Activated CD4-positive, alpha-beta T cell treated with anti-CD3 and anti-CD28 coated beads, Interleukin-2, amount 10 ng/mL, durations not matched to agents 7 days and 5 days (primary cell): Measurements from ENCODE around the gene TTLL9. TPM values are rescaled to one million over a fixed set of nuclear protein-coding genes. Genes with fewer than 3 reads are reported as not detected.

ENCODE experiments used
- CTCF ChIA-PET: fragments of 350-600 bp; sonication (Branson Sonifier 250); formaldehyde crosslinking; loops from one replicate; lab custom pipeline; 2021; ENCODE audit warnings: antibody characterized with exemption; lab: Charles Lee
- POLR2A ChIA-PET: fragments of 350-600 bp; sonication (Branson Sonifier 250); formaldehyde crosslinking; loops from one replicate; lab custom pipeline; 2021; ENCODE audit warnings: antibody characterized with exemption; lab: Charles Lee
- DNase-seq: peaks from one replicate; pipeline ENCODE4 v3.0.0-alpha.2; 2020
- H3K27ac Mint-ChIP-seq: one replicate; pipeline ENCODE4 v1.8.0; 2021; ENCODE audit warnings: mild to moderate bottlenecking, moderate library complexity, mixed read lengths
- H3K27me3 Mint-ChIP-seq: one replicate; pipeline ENCODE4 v1.8.0; 2021; ENCODE audit warnings: mixed read lengths
- H3K36me3 Mint-ChIP-seq: one replicate; pipeline ENCODE4 v1.8.0; 2021; ENCODE audit warnings: low read depth, mixed read lengths
- H3K4me1 Mint-ChIP-seq: one replicate; pipeline ENCODE4 v1.8.0; 2021; ENCODE audit warnings: mixed read lengths
- H3K4me3 Mint-ChIP-seq: one replicate; pipeline ENCODE4 v1.8.0; 2021; ENCODE audit warnings: mild to moderate bottlenecking, moderate library complexity, mixed read lengths
- H3K9me3 Mint-ChIP-seq: one replicate; pipeline ENCODE4 v1.8.0; 2021; ENCODE audit warnings: mixed read lengths
- total RNA-seq, 2 experiments: library from RNA; stranded (reverse); gene quantifications; one replicate each; pipeline ENCODE4 v1.2.3, GENCODE V29; 2021

TTLL9 gene
- total RNA-seq, 2 experiments from 2014 or later, result not detected

DNA sequence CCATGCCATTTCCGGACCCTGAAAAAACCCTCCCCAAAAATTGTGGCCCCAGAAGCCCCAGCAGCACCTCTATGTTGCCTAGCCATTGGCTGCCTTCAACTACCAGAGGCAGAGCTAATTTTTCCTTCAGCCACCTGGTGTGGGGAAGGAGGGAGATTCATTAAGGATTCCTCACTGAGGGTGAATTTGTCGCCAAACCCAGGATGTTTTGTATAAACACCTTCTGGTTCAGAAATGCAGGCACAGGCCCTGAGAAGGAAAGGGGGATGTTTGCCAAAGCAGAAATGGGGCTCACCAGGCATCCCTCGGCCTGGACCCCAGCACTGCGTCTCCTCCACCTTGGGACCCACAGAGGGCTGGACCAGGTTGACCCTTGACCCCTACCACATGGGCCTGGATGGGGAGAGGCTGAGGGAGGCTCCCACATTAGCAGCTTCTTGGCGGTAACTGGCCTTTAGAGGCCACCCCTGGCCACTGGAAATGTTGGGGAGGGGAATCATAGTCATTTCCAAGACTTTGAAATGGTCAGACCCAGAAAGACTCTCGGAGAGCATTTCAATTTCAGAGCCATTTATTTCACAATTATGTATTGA lies 83.2 kb downstream of the TTLL9 start:
- Mint-ChIP-seq H3K4me3 (no peak overlapping the region), H3K36me3 (peaks cover 20% of the 10 kb centered on the region), H3K9me3 (no peaks in the 10 kb centered on the region), H3K4me1 (peaks cover 30% of the 10 kb centered on the region), H3K27ac (no peak overlapping the region), H3K27me3 (peaks cover 12% of the 10 kb centered on the region)
- no peak for DNase-seq
- CTCF ChIA-PET, result interaction anchor here (2.0 to 3.3 kb wide), 3 partner anchors 74 to 107 kb away, joined by 8 to 10 read pairs (median 9); no protein-coding TSS in a partner anchor
- POLR2A ChIA-PET, result no interaction called here

GRCh38 chr20:31954500-31954899 lies 84.1 kb downstream of the TTLL9 start:
- POLR2A ChIA-PET, result no interaction called here
- Mint-ChIP-seq H3K4me3 (no peak overlapping the region), H3K27me3 (peaks cover 17% of the 10 kb centered on the region), H3K36me3 (peaks cover 15% of the 10 kb centered on the region), H3K9me3 (no peaks in the 10 kb centered on the region), H3K4me1 (peaks cover 25% of the 10 kb centered on the region), H3K27ac (no peak overlapping the region)
- CTCF ChIA-PET, result no interaction called here
- no peak for DNase-seq

DNA sequence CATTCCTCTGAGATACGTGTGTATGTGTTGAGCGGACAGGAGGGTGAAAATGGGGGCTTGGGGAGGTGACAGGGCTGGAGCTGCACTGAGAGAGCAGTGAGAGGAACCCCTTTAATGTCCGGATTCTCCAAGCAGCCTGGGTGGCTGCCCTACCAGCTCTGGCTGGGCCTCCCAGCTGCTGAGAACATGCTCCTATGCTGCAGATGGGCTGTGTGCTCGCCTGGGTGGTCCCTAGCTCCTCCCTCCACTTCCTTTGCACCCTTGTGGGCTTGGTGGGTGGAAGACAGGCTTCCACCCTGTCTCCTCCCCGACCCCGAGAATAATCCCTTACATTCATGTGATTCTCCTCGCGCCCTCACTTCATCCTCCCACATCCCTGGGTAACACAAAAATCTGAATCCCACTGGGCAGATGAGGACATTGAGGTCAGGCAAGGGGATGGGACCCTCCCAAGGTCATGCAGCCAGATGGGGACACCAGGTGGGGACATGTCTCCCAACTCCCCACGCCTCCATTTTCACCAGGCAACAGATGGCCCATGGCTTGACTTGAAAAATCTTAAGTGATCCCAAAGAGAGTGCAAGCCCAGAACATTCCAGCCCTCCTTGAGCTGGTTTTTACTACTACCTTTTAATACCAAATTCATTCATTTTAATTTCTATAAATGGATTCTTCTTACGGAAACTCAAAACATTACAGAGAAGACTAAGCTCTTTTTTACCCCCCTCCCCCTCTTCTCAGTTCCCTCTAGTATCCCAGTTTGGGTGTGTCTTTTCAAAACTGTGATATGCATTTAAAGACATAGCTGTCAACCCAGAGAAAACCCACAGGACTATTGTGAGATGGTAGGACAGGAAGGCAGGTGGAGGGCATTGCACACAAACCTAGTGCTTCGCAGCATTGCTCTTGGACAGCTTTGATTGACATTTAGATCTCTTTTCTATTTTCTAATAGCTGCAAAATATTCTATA lies 86.4 kb downstream of the TTLL9 start:
- Mint-ChIP-seq H3K4me1 (peaks cover 5% of the 10 kb centered on the region), H3K4me3 (no peak overlapping the region), H3K27ac (no peak overlapping the region), H3K36me3 (peaks cover under 1% of the 10 kb centered on the region), H3K27me3 (peaks cover 22% of the 10 kb centered on the region), H3K9me3 (no peaks in the 10 kb centered on the region)
- no peak for DNase-seq
- CTCF ChIA-PET, result interaction anchor here (0.6 to 1.0 kb wide), 3 partner anchors 12 to 239 kb away, joined by 3 read pairs; no protein-coding TSS in a partner anchor
- POLR2A ChIA-PET, result no interaction called here

- H3K27ac Mint-ChIP-seq, result no peak overlapping the region
- H3K4me3 Mint-ChIP-seq, result no peak overlapping the region
- H3K4me1 Mint-ChIP-seq, result peaks cover 3% of the 10 kb centered on the region
- H3K27me3 Mint-ChIP-seq, result peaks cover 32% of the 10 kb centered on the region
- DNase-seq, result no peak
- POLR2A ChIA-PET, result no interaction called here
- no peaks in the 10 kb centered on the region for H3K36me3 Mint-ChIP-seq
- no peaks in the 10 kb centered on the region for H3K9me3 Mint-ChIP-seq
- CTCF ChIA-PET, result interaction anchor here (2.2 kb wide), 1 partner anchor 11 kb away, joined by 13 read pairs; the partner anchor contains the start of gene PDRG1
Observed at GRCh38 chr20:31962761-31963160, 92.3 kb downstream of the TTLL9 start.

DNA sequence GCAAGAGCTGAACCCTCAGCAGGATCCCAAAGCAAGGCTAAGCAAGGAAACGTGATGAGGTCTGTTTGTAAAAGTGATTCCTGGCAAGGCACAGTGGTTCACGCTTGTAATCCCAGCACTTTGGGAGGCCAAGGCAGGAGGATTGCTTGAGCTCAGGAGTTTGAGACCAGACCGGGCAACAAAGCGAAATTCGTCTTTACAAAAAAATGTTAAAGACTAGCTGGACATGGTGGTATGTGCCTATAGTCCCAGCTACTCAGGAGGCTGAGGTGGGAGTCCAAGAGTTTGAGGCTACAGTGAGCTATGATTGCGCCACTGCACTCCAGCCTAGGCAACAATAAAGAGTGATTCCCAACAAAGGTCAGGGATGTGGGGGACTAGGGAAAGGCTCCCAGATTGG lies 93.5 kb downstream of the TTLL9 start:
- H3K4me3 Mint-ChIP-seq, result no peak overlapping the region
- no peak for DNase-seq
- peaks cover 31% of the 10 kb centered on the region for H3K27me3 Mint-ChIP-seq
- ChIA-PET POLR2A (no interaction called here), CTCF (interaction anchor here (1.0 to 2.2 kb wide), 2 partner anchors 12 to 67 kb away, joined by 3 to 13 read pairs; partner anchors contain the start of gene PDRG1)
- no peak overlapping the region for H3K27ac Mint-ChIP-seq
- no peaks in the 10 kb centered on the region for H3K36me3 Mint-ChIP-seq
- peaks cover 5% of the 10 kb centered on the region for H3K4me1 Mint-ChIP-seq
- H3K9me3 Mint-ChIP-seq, result no peaks in the 10 kb centered on the region

DNA sequence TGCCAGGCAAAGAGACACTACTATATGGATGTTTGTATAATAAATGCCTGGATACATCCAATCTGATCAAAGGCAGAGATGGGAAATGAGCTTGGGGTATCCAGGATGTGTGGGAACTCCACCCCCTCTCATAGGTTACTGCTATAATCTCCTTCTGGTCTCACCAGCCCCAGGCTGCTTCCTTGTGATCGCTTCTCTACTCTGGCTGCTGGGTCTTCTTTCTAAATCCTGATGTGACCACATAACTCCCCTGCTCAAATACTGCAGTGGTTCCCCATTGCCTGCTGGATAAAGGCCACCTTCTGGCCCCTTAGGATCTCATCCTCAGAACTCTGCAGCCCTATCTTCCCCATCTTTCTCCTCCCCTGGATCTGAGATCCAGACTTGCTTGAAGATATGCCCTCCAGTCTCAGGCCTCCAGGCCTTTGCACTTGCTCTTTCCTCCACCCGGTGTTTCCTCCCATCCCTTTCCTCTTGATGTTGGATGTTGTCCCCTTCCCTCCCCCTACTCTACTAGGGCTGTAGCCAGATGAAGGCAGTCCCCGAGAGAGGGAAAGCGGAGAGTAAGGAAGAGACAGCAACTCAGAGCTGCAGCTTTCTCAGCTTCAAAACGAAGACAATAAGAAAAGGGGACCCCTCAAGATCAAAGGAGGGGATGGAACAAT lies 96.7 kb downstream of the TTLL9 start:
- no peaks in the 10 kb centered on the region for H3K9me3 Mint-ChIP-seq
- H3K4me1 Mint-ChIP-seq, result peaks cover 5% of the 10 kb centered on the region
- no peaks in the 10 kb centered on the region for H3K36me3 Mint-ChIP-seq
- H3K4me3 Mint-ChIP-seq, result peak overlapping the region; percentile 45
- H3K27ac Mint-ChIP-seq, result no peak overlapping the region
- CTCF ChIA-PET, result interaction anchor here (1.9 kb wide), 1 partner anchor 8 kb away, joined by 5 read pairs; no protein-coding TSS in a partner anchor
- DNase-seq, result no peak
- POLR2A ChIA-PET, result no interaction called here
- peaks cover 43% of the 10 kb centered on the region for H3K27me3 Mint-ChIP-seq

DNA sequence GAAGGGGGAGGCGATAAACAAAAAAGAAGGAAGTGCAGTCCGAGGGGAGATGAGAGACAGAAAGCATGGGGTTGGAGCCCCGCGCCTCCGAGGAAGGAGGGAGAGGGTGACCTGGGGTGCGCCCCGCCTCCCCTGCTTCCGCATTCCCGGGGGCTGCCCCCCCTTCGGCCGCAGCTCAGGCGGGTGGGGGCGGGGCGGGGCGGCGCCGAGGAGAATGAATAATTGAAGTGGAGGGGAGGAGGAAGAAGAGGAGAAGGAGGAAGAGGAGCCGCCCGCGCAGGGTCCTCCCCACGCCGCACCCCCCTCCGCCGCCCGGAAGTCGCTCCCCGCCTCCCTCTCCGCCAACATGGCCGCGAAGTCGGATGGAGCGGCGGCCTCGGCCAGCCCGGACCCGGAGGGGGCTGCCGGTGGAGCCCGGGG lies 97.4 kb downstream of the TTLL9 start, which contains the start of gene XKR7:
Gene XKR7, plus strand, starts transcription at position 322 of the 420 bp plus-strand sequence. Its CDS starts 25 bp downstream, at position 347.
- peak within 1 kb of the TSS; percentile 71 for H3K4me3 Mint-ChIP-seq
- DNase-seq, result peak; percentile 32
- no peak within 1 kb of the TSS for H3K27ac Mint-ChIP-seq
- peaks cover 5% of the 10 kb centered on the region for H3K4me1 Mint-ChIP-seq
- POLR2A ChIA-PET, result no interaction called here
- peaks cover 46% of the 10 kb centered on the region for H3K27me3 Mint-ChIP-seq
- CTCF ChIA-PET, result interaction anchor here (1.1 to 1.9 kb wide), 3 partner anchors 8 to 16 kb away, joined by 3 to 5 read pairs (median 4); partner anchors contain the start of gene PDRG1
- no peaks in the 10 kb centered on the region for H3K9me3 Mint-ChIP-seq
- no peaks in the 10 kb centered on the region for H3K36me3 Mint-ChIP-seq

DNA sequence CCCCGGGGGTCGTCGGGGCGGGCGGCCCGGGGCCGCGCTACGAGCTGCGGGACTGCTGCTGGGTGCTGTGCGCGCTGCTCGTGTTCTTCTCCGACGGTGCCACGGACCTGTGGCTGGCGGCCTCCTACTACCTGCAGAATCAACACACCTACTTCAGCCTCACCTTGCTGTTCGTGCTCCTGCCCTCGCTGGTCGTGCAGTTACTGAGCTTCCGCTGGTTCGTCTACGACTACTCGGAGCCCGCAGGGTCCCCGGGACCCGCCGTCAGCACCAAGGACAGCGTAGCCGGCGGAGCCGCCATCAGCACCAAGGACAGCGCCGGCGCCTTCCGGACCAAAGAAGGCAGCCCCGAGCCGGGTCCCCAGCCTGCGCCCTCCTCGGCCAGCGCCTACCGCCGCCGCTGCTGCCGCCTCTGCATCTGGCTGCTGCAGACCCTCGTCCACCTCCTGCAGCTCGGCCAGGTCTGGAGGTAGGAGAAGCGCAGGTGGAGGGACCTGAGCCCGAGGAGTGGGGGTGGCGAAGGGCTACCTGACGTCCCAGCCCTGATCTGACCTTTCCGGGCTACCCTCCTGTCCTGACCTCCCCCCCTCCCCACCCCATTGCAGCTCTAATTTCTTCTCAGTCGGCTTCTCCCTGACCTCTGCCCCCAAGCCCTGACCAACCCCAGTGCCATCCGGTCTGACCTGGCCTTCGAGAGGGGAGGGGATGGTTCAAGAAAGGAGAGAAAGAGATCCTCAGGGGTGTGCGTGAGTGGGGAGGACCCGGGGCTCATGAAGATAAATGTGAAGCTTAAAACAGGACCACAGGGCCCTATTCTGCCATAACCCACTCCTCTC lies 98.1 kb downstream of the TTLL9 start:
- CTCF ChIA-PET, result interaction anchor here (1.1 to 1.9 kb wide), 3 partner anchors 9 to 17 kb away, joined by 3 to 5 read pairs (median 4); partner anchors contain the start of gene PDRG1
- POLR2A ChIA-PET, result no interaction called here
- no peak overlapping the region for H3K27ac Mint-ChIP-seq
- H3K27me3 Mint-ChIP-seq, result peaks cover 46% of the 10 kb centered on the region
- H3K9me3 Mint-ChIP-seq, result no peaks in the 10 kb centered on the region
- H3K4me1 Mint-ChIP-seq, result peaks cover 5% of the 10 kb centered on the region
- H3K4me3 Mint-ChIP-seq, result peak overlapping the region; percentile 71
- DNase-seq, result peak; percentile 84
- H3K36me3 Mint-ChIP-seq, result no peaks in the 10 kb centered on the region

- Mint-ChIP-seq H3K27me3 (peaks cover 41% of the 10 kb centered on the region), H3K27ac (no peak overlapping the region), H3K9me3 (no peaks in the 10 kb centered on the region), H3K4me1 (peaks cover 5% of the 10 kb centered on the region), H3K36me3 (no peaks in the 10 kb centered on the region), H3K4me3 (no peak overlapping the region)
- POLR2A ChIA-PET, result no interaction called here
- DNase-seq, result no peak
- CTCF ChIA-PET, result interaction anchor here (0.9 to 1.4 kb wide), 3 partner anchors 8 to 24 kb away, joined by 3 to 5 read pairs (median 4); partner anchors contain the start of gene PDRG1
Observed at GRCh38 chr20:31969991-31970390, 99.6 kb downstream of the TTLL9 start.

DNA sequence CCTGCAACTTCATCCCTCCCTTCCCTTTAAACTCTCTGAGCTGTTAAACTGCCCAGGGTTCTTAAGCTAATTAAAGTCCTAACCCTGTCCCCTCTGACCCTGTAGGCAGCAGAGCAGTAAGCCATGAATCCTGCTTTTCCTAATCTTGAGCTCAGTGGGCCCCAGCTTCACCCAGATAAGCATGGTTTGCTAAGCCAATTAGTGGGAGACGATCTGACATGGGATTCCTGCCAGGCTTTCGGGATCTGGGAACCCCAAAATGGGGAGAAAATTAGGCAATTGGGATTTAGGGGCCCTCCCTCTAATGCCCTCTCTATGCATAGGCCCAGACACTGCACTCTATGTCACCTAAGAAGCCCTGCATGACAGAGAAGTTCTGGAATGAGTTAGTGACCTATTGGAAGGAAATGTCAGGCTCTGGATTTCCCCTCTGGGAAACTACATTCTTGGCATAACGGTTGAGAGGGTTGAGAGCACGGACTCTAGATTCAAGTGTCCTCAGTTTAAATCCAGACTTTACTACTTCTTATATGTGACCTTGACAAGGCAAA lies 102.1 kb downstream of the TTLL9 start:
- Mint-ChIP-seq H3K4me3 (no peak overlapping the region), H3K36me3 (no peaks in the 10 kb centered on the region), H3K27me3 (peaks cover 35% of the 10 kb centered on the region), H3K9me3 (no peaks in the 10 kb centered on the region), H3K27ac (no peak overlapping the region), H3K4me1 (peaks cover 2% of the 10 kb centered on the region)
- no peak for DNase-seq
- POLR2A ChIA-PET, result no interaction called here
- CTCF ChIA-PET, result interaction anchor here (0.5 to 0.6 kb wide), 2 partner anchors 93 to 532 kb away, joined by 3 read pairs; no protein-coding TSS in a partner anchor

DNA sequence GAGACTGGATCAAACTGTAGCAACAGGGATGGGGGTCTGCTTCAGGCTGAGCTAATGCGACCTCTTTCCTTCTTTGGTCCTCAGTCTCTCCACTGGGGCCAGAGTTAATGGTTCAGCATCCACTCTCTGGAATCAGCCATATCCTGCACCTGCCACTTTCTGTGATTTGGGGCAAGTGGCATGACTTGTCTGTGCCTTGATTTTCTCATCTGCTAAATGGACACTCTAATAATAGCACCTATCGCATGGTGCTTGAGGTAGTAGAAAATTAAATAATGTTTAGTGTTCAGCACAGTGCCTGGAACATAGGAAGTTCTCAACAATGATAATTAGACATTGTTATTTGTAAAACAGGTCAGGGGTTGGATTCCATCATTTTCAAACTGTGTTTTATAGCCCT lies 103.9 kb downstream of the TTLL9 start:
- Mint-ChIP-seq H3K4me1 (no peaks in the 10 kb centered on the region), H3K9me3 (no peaks in the 10 kb centered on the region), H3K27me3 (peaks cover 29% of the 10 kb centered on the region), H3K4me3 (no peak overlapping the region), H3K27ac (no peak overlapping the region), H3K36me3 (no peaks in the 10 kb centered on the region)
- ChIA-PET CTCF (no interaction called here), POLR2A (no interaction called here)
- DNase-seq, result no peak
